Measurements from ENCODE around the gene MSI2. TPM values are rescaled to one million over a fixed set of nuclear protein-coding genes. Genes with fewer than 3 reads are reported as not detected.

The MSI2 gene
- total and polyA plus RNA-seq, 9 of the 15 experiments (the other 6 are each of a cell fraction or from before 2014, with no cell fraction given) = 4.6 to 61.8 (median 42.4) TPM

- Histone ChIP-seq H2AFZ (ENCODE audit: low read depth, low read length) (no peak overlapping the region), H3K4me2 (ENCODE audit: insufficient read depth, low read length) (no peak overlapping the region), H3K9me3 (replicated peaks; ENCODE audit: control insufficient read depth, insufficient read depth, low read depth, low read length) (no peaks in the 10 kb centered on the region), H3K9ac (ENCODE audit: insufficient read depth in 1 of 2, low read depth in 2 of 2, low read length in 2 of 2) (no peak overlapping the region), H4K20me1 (replicated peaks; ENCODE audit: control insufficient read depth, insufficient read depth, low read length) (peaks cover 16% of the 10 kb centered on the region), H3K27me3 (ENCODE audit: control insufficient read depth in 2 of 2, insufficient read depth in 2 of 2, low read length in 2 of 2) (no peaks in the 10 kb centered on the region), H3K9me1 (ENCODE audit: control insufficient read depth, insufficient read depth, low read length) (no peaks in the 10 kb centered on the region), H3K79me2 (ENCODE audit: control insufficient read depth, insufficient read depth, low read length) (no peaks in the 10 kb centered on the region), H3K4me1 (replicated peaks in 1 of 2; ENCODE audit: control insufficient read depth in 2 of 2, insufficient read depth in 2 of 2, low read length in 2 of 2) (peaks cover 11 to 16% of the 10 kb centered on the region in 2 experiments), H3K4me3 (no peak overlapping the region), H3K27ac (ENCODE audit: extremely low read depth, low read depth, low read length) (no peak overlapping the region), H3K36me3 (ENCODE audit: control insufficient read depth, insufficient read depth, low read length) (peaks cover 2% of the 10 kb centered on the region; the same call in 2 of the 3 replicates)
- CTCF ChIA-PET (ENCODE audit: low intra/inter-chr PET ratio) = no interaction called here
- intact Hi-C loops (cut with micrococcal nuclease) (no loop called here), in situ Hi-C loops (cut with MboI) (no loop called here)
- TF ChIP-seq ZNF347 (CRISPR knock-in tag; IDR thresholded peaks at IDR 0.05; ENCODE audit: low read depth) = no peak
- no peak for TF ChIP-seq ZNF146 (CRISPR knock-in tag; IDR thresholded peaks at IDR 0.05; ENCODE audit: unreplicated experiment)
- TF ChIP-seq ZNF384 (IDR thresholded peaks at IDR 0.05; ENCODE audit: low read depth, low read length) = no peak
- no peak for TF ChIP-seq MLX (CRISPR knock-in tag; conservative IDR thresholded peaks at IDR 0.05)
- no peak for TF ChIP-seq ZNF165 (CRISPR knock-in tag; IDR thresholded peaks at IDR 0.05; ENCODE audit: borderline replicate concordance)
- TF ChIP-seq ZNF740 (CRISPR knock-in tag; IDR thresholded peaks at IDR 0.05) = no peak
- TF ChIP-seq ZNF740 (tag; IDR thresholded peaks at IDR 0.05) = no peak
- no peak for TF ChIP-seq ELK1 (CRISPR knock-in tag; IDR thresholded peaks at IDR 0.05)
- TF ChIP-seq MCM7 (IDR thresholded peaks at IDR 0.05) = no peak
- TF ChIP-seq ETS2 (tag; IDR thresholded peaks at IDR 0.05; ENCODE audit: borderline replicate concordance, poor library complexity, severe bottlenecking) = no peak
- TF ChIP-seq STAG1 (CRISPR knock-in tag; IDR thresholded peaks at IDR 0.05; ENCODE audit: borderline replicate concordance) = no peak
- TF ChIP-seq KLF16 (IDR thresholded peaks at IDR 0.05) = no peak
- DNase-seq (ENCODE audit: extremely low read depth in 1 of 4, low spot score in 3 of 4) (no peak), ATAC-seq (no peak), FAIRE-seq (no peak)
- BruUV-seq (replicated peaks) = no TSS peak
- WGBS (ENCODE audit: insufficient coverage, low coverage, missing lambda C conversion rate) = 64% methylated on average over 17 of the region's 17 CpGs
- POLR2A ChIA-PET = interaction anchor here (1.0 to 1.3 kb wide), 3 partner anchors 19 to 131 kb away, joined by 3 to 4 read pairs (median 4); no protein-coding TSS in a partner anchor
These were observed 281.4 kb downstream of the MSI2 start for GRCh38 chr17:57537524-57538410.

Data from K562 (cell line).